HG03558 (cell line): Measurements from ENCODE around the gene ASCC3.

Experiments
- ATAC-seq: cut with Tn5 transposase; IDR thresholded peaks from one replicate; pipeline ENCODE4 v1.9.1; 2021; ENCODE audit warnings: moderate number of reproducible peaks; ENCODE audit not compliant: unreplicated experiment; ENCODE audit errors: extremely low read depth

The ASCC3 gene

DNA sequence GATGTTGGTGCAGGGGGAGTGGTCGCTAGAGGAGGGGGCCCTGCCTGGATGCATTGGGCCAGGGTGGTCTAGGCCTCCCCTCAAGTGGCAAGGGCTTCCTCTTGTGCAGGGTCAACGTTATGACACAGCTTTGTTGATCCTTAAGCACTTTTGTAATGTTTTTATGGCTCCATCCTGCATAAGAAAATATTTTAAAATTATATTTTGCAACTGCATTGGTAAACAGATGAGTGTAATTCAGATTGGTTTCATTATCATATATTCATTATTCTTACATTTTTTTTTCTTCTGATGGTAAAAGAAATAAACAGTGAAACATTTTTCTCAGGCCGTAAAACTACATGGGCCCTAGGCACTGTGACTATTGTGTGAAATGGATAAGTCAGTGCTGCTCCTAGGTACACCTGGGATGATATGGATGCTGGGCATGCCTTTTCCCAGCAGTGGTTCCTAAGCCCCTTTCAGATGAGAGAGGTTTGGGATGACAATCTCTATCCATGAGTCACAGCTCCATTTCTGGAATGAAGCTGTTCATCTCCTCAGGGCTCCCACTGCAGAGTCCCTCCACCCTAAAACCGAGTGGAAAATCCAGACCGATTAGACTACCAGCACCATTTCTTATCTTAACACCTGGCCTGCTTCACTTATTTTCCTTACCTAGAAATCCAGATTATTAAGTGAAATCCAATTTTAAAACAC is 410.6 kb downstream of the ASCC3 start:
- no peak for ATAC-seq

- no peak for ATAC-seq
These were observed 411.8 kb downstream of the ASCC3 start for GRCh38 chr6:100469101-100469859.

GRCh38 chr6:100468016-100468622 is 413.0 kb downstream of the ASCC3 start:
- no peak for ATAC-seq

- no peak for ATAC-seq
These were observed 413.8 kb downstream of the ASCC3 start for GRCh38 chr6:100467129-100468015.

DNA sequence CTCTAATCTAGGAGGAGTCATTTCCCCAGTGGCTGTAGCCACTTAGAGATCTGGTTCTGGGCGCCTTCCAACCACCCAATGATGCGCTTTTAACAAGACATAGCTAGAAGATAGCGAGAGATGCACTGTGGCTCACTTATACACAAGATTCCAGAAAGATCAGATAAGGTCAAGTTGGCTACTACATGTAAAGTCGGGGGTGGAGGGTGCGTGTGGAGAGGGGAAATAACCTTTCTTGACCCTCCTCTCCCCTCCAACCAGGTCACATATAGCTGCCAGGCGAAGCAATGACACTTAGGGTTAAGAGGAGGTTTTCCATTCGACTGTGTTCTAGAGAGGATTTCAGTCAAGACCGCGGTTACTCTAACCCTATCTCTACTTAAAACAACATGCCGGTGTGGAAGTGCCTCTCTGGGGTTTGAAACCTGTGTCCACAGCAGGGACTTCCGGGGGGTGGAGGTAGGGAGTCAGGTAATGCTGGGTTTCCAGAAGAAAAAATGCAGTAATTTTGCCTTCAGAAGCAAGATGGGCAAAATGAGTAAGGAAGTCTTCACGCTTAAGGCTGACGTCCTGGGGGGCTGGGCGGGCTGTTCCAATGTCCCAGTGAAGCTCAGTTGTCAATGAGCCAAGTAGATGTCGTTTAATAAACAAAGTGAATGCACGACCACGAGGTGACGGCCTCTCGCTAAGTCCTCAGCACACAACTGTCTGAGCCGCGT is 414.6 kb downstream of the ASCC3 start:
- ATAC-seq: no peak

GRCh38 chr6:100465701-100466409 is 415.3 kb downstream of the ASCC3 start:
- no peak for ATAC-seq

- ATAC-seq: no peak
These were observed 416.0 kb downstream of the ASCC3 start, which contains the start of gene SIM1 for GRCh38 chr6:100464903-100465700. Gene SIM1, minus strand, starts transcription at chr6:100464921. Its CDS starts 1,453 bp downstream, at chr6:100463468.

- ATAC-seq: no peak
These were observed 416.8 kb downstream of the ASCC3 start for GRCh38 chr6:100464162-100464851.

DNA sequence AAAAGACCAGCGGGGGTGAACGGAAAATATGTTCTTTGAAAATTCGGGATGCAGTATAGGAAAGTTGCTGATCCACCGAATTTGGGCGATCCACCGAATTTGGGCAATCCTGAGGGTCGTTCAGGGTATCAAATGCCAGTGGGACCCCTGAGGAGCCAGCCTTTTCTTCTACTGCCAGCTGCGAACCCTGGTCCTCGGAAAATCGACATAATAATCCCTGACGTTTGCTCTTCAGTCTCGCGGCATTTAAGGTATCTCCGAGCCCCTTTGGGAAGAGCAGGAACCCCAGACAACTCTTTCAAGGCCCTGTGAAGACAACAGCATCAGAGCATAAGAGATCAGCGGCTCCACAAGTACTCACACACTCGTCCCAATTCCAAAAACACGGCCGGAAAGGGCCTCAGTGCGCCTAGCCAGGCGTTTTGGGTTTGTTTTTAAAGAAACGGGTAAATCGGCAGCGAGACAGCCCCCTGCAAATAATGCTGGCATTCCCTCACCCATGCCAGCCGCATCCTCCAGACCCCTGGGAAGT is 417.4 kb downstream of the ASCC3 start:
- ATAC-seq: no peak

DNA sequence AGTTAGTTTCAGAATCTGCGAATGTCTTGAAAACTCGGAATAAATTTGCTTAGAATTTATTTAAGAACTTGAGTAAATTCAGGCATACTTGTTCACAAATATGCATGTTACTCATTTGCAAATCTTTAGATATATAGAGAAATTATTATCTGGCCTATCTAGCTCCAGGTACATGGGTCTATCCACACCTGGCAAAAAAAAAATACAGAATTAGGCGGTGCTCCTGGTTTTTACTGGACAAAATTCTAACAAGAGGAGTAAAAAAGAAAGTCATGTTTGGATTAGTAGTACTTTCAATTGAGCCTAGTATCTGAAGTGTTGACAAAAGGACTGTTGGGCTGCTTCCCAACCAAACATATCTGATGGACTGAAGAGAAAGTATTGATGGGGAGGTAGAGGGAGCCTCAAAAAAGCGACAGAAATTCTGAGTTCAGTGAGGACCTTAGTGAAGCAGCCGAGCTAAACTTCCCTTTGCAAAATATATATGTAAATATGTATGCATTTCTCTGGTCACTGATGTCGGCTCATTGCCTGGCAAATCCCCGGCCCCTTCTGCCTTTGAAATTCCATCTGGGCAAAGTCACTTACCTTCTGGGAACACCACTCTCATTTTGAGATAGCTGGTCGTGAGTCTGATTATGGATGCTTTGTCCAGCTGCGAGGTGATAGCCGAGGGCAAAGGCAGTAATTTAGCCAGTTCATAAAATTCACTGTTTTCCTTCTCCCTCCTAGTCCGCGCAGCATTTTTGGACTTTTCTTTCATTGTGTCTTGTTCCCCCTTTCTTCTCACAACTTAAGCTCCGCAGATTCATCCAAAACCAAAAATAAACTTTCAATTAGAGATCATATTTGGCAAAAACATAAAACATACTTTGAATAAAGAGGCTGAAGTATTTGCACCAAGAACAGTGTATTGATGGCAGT is 418.2 kb downstream of the ASCC3 start:
- ATAC-seq: no peak

DNA sequence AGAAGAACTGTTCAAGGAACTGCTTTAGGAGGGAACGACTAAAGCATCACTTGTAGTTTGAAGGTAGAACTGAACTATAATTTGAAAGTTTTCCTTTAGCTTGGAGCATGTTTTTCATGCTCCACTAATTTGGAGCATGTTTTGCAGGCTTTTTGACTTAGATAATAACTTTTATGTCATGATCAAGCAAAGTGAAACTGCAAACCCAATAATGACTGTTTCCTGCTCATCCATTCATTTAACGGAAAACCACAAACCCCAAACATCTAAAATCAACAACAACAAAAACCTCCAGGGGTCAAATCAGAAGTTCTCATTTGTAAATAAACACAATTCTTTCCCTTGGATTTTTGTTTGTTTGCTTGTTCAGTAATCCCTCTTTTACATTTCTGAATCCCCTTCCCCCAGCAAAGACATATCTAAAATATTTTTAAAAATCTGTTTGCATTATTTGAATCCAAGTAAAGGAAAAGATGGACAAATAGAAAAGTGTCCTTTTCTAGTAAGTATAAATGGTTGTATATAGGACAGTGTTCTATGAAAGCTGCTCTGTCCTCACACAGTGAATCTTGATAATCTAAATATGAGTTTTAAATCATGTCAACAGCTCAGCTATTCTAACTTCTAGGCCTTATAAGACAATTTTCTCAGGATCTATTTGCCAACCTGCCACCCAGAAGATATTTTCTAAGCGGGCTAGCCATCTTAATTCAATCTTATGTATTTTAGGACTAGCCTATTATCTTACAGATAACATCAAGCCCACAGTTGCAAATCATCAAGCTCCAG is 419.0 kb downstream of the ASCC3 start:
- ATAC-seq: no peak

GRCh38 chr6:100461278-100461916 is 419.7 kb downstream of the ASCC3 start:
- ATAC-seq: no peak

- ATAC-seq: no peak
These were observed 420.4 kb downstream of the ASCC3 start for GRCh38 chr6:100460650-100461204.

- no peak for ATAC-seq
These were observed 421.4 kb downstream of the ASCC3 start for GRCh38 chr6:100459592-100460184.
